ENCODE data around the gene TUBGCP6.
A peak's percentile ranks its signal among the peaks of the same experiment; 100 is the strongest.

The TUBGCP6 gene

GRCh38 chr22:50226063-50226874, 18.6 kb downstream of the TUBGCP6 start:
- DNase-seq (ENCODE audit: low spot score): no peak

DNA sequence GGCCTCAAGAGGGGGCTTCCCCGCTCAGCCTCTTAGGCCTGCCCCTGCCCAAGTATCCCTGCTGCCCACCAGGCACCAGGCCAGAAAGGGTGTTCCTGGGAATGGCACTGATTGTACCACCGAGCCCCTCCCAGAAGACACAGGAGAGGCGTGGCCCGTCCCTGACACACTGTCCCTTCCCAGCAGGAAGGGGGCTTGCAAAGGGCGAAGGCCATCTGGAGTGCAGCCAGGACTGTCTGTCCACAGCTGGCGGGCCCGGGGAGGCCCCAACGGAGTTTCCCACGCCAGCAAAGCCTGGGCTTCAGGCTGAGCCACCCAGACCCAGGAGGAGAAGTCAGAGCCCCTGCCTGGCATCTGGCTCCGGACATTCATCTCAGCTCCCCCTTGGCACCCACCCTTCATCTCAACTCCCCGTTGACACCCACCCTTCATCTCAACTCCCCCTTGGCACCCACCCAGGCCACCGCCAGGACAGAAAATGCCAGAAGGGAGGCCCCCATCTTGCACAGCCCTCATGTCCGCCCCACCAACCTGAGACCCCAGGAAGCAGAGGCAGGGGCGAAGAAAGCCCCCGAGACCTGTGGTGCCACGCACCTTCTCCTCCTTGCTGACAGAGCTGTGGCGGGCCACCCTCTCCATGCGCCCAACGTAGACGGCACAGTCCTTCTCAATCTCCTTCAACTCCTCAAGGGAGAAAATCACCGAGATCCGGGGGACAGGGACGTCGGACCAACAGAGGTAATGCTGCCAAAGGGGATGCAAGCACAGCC, 19.4 kb downstream of the TUBGCP6 start:
- no peak for DNase-seq (ENCODE audit: low spot score)

DNA sequence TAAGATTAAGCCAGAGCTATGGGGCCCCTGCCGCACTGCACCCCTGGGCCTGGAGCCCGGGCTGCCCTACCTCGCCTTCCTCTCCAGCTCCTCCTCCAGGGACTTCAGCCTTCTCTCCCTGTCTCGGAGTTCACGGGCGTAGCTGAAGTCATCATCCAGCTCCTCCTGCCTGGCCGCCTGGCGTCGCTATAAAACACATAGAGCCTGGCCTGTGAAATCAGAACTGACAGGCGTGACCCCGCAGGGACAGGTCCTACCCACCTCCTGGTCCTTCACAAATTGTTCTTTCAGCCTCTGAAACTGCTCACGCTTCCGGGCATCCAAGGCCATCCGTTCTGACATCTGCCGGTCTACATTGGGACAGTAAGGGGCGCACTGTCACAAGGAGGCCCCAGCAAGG, 20.8 kb downstream of the TUBGCP6 start:
- DNase-seq (ENCODE audit: low spot score): no peak

DNA sequence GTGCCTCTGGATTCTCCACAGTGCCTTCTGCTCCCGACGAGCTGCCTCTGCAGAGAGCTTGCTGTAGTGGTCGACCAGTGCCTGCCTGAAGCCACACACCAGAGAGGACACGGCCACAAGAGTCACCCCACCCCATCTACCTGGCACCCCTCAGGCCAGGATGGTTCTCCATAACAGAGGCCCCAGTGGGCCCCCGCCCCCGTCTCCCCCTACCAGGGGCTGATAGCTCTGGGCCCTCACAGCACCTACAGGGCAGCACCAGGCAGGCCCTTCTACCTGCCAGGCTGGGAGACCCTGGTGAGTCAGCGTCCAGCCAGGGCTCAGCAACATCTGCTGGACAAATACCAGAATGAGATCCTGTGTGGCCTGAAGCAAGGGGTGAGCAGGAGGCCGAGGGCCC, 22.3 kb downstream of the TUBGCP6 start:
- no peak for DNase-seq (ENCODE audit: low spot score)

DNA sequence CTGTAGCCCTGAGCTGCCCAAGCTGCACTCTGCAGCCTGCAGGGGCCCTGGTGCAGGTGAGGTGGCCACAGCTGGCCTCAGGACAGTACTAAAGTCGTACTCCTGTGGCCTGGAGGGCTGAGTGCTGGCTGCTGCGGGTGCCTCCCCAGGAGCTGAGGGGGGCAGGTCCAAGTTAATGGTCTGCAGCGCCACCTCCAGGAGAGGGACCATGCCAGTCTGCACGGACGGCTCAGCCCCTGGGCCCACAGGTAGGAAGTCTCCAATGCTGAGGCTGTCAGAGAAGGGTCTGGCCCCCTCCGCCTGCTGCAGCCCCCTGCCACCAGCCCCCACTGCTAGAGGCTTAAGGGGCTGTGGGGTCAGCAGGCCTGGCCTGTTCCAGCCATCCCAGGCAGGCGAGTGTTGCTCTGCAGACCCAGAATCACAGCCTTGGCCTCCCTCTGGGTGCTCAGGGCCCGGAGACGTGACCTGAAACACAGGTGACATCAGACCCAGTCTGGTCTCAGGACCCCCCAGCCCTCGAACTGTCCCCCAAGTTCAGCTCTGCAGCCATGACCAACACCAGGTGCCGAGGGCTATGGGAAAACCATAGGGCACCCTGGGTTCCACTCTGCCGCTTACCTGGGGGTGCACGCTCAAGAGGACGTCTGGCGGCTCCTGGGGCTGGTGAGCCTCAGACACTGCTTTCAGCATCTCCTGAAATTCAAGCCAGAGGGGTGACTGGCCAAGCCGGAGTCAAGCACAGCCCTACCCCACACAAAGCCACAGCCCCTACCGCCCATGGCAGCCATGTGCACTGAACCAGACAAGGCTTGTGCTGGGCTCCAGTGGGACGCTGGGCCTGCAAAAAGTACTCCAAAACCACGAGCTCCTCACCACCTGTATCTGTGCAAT, 23.2 kb downstream of the TUBGCP6 start:
- no peak for DNase-seq (ENCODE audit: low spot score)

DNA sequence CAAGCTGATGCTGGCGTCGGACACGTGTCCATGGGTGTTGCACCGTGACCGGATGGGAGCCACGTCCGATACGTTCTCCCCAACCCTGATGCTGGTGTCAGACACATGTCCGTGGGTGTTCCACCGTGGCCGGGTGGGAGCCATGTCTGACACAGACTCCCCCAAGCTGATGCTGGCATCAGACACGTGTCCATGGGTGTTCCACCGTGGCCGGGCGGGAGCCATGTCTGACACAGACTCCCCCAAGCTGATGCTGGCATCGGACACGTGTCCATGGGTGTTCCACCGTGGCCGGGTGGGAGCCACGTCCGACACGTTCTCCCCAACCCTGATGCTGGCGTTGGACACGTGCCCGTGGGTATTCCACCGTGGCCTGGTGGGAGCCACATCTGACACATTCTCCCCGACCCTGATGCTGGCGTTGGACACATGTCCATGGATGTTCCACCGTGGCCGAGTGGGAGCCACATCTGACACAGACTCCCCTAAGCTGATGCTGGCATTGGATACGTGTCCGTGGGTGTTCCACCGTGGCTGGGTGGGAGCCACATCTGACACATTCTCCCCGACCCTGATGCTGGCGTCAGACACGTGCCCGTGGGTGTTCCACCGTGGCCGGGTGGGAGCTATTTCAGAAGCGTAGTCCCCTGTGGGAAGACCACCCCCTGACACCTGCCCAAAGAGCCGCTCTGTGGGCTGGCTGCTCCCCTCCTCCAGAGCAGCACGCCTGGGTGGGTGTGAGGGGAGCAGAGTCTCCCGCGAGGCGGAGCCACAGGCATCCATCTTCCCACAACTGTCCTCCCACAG, 24.0 kb downstream of the TUBGCP6 start:
- no peak for DNase-seq (ENCODE audit: low spot score)

- DNase-seq (ENCODE audit: low spot score): no peak
Observed at GRCh38 chr22:50219800-50220602, 24.8 kb downstream of the TUBGCP6 start.

DNA sequence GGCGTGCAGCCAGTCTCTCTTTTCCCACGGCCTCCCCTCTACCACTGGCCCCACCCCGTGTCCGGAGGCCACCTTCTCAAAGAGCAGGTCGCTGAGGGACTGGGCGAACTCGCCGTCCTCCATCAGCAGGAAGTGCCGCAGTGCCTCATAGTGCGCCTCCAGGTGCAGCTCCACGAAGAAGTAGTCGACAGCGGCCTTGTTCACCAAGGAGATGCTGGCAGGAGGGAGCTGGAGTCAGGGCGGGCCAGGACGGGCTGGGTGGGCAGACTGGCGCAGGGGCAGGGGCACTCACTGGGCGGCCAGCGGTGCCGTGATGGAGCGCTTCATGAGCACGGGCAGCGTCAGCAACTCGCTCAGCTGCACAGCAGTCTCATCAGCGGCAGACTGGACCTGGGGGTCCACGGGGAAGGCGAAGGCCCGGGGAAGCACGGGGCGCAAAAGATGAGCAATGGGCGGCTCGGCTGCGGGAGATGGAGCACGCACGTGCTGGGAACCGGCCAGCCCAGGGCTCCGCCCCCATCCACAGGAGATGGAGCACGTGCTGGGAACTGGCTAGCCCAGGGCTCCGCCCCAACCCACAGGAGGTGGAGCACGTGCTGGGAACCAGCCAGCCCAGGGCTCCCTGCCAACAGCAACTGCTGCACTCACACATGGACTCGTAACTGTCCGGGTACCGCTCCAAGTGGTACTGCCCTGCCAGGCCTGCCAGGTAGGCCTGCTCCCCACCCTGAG, 25.7 kb downstream of the TUBGCP6 start:
- DNase-seq (ENCODE audit: low spot score): peak; percentile 47

- DNase-seq (ENCODE audit: low spot score): no peak
Observed at GRCh38 chr22:50218153-50218995, 26.4 kb downstream of the TUBGCP6 start.

DNA sequence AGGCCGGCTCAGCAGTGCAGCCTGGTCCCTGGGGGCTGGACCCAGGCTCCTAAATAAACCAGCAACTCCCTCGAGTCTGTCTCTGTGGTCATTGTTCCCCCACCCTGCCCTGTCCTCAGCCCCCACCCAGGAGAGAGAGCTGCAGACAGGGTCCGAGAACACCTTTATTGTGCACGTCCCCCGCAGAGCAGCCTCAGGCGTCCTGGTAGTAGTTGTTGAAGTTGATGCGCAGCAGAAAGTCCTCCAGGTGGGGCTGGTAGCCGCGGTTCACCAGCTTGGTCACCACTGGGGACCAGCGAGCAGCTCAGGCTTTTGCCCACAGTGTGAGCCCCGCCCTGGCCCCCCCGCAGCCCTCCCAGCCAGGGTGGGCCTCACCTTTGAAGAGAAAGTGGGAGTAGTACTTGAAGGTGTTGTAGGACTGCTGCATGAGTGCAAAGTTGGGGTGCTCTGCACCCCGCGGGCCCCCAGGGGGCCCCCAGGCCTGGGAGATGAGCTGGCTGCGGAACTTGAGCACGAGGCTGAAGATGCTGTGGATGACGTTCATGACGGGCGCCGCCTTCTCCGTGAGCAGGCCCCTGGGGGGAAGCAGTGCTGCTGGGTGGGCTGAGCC, 27.2 kb downstream of the TUBGCP6 start:
- DNase-seq (ENCODE audit: low spot score): no peak

DNA sequence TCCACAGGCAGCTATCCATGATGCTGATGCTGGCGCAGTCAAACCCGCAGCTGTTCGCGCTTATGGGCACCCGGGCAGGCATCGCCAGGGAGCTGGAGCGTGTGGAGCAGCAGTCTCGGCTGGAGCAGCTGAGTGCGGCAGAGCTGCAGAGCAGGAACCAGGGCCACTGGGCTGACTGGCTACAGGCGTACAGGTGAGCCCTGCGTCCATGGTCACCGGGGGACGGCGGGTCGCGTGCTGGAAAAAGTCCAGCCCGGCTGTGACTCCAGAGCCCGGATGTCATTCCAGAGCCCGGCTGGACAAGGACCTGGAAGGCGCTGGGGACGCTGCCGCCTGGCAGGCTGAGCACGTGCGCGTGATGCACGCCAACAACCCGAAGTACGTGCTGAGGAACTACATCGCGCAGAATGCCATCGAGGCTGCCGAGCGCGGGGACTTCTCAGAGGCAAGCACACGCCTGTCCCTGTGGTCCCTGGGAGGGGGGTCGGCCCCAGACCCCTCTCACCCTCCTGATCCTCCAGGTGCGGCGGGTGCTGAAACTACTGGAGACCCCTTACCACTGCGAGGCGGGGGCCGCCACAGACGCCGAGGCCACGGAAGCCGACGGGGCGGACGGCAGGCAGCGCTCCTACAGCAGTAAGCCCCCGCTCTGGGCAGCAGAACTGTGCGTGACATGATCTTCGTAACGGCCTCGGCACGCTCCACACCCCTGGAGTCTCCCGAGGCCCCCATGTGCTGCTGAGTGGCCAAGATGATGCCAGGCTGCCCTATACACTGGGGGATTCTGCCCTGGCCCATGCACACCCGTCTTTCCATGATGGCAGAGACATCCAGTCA, 27.9 kb downstream of the TUBGCP6 start:
- no peak for DNase-seq (ENCODE audit: low spot score)

DNA sequence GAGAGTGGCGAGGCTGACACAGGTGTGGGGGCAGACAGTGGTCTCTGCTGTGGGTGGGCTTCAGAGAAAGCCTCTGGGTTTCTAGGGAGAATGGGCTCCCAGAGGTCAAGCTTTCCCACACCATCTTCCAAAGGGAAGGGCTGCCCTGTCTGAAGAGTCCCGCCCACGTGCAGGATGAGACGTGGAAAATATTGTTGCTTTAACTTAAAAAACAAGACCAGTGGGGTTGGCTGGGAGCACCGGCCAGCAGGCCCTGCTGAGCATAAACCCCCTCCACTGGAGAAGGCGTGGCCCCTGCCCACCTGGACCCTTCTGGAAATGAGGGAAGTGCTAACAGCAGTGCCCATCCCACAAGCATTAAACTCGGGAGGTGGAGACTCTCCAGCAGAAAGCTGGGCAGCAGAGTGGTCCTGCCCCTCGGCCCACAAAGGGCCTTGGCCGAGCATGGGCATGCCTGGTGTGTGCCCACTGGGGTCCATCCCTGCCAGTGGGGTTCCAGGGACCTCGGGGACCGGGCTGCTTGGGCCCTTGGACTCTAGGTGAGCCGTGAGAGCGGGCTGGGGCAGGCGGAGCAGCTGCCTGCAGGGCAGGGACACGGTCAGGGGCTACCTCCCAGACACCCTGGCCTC, 28.7 kb downstream of the TUBGCP6 start:
- DNase-seq (ENCODE audit: low spot score): no peak

DNA sequence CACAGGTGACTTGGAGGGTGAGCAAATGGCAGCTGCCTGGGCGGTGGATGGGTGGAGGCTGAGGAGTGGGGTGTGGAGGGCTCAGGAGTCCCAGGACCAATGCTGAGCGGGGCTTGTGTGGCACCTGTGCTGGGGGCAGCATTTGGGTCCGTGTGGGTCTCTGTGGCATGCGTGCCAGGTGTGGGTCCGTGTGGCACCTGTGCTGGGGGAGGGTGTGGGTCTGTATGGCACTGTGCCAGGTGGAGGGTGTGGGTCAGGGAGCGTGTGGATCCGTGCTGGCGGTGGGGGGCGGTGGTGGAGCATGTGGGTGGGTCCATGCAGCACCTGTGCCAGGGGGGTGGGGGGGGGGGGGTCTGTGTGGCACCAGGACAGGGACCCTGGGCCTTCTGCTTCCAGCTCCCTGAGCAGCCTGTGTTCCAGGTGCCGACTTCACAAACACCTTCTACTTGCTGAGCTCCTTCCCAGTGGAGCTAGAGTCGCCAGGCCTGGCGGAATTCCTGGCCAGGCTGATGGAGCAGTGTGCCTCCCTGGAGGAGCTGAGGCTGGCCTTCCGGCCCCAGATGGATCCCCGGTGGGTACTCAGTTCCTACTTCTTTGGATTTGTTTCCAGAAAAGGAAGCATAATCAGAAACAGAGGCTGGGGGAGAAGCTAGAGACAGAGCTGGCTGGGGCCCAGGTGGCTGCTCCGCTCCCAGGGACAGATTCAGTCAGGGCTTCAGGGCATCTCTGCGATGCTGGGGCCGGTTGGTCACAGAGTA, 29.3 kb downstream of the TUBGCP6 start:
- no peak for DNase-seq (ENCODE audit: low spot score)

DNA sequence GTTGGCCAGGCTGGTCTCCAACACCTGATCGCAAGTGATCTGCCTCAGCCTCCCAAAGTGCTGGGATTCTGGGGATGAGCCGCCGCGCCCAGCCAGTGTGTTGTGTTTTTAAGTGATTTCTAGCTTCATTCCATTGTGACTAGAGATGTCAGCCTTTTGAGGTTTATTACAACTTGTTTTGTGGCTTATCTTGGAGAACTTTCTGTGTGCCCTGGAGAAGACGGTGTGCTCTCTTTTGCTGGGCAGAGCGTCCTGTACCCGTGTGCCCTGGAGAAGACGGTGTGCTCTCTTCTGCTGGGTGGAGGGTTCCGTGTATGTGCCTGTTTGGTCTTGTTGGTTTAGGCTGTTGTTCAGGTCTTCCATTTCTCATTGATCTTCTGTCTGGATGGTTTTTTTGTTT, 31.6 kb downstream of the TUBGCP6 start:
- no peak for DNase-seq (ENCODE audit: low spot score)

GRCh38 chr22:50211147-50211546, 33.7 kb downstream of the TUBGCP6 start:
- no peak for DNase-seq (ENCODE audit: low spot score)

DNA sequence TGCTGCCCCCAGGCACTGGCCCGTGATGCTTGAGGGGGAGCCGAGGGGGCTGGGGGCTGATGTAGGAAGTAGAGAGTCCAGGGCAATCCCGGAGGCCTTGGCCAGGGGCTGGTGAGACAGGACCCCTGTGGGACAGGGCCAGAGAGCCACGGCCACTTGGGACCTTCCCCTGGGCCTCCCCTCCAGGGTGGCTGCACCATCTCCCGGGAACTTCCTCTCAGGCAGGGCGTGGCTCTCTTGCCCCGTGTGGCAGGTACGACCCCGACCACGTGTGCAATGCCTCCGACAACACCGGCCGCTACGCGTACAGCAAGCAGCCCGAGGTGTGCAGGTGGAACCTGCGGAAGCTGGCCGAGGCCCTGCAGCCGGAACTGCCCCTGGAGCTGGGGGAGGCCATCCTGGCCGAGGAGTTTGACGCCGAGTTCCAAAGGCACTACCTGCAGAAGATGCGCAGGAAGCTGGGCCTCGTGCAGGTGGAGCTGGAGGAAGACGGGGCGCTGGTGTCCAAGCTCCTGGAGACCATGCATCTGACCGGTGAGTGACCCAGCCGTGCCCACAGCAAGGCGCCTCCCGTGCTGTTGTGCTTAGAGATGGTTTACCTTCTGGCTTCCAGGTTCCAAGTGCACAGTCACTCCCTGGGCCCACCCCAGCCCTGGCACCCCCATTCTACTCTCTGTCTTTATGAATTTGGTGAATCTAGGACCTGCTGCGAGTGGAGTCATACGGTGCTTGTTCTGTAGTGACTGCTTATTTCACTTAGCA, 34.3 kb downstream of the TUBGCP6 start:
- DNase-seq (ENCODE audit: low spot score): no peak
